K562 (cell line): ENCODE measurements around the gene FAM20C. TPM values are rescaled to one million over a fixed set of nuclear protein-coding genes. Genes with fewer than 3 reads are reported as not detected.
A peak's percentile ranks its signal among the peaks of the same experiment; 100 is the strongest.
"Not testable (repeated sequence)": the region's sequence is repeated elsewhere in the genome, so short reads cannot be mapped to it uniquely, and the experiment has no call there.

ENCODE experiments used
- ATAC-seq: fragments of 200-7000 bp; cut with Tn5 transposase; 3 replicates; pipeline ENCODE4 v1.9.1; 2020; ENCODE audit warnings: moderate library complexity
- BruUV-seq: library from RNA; stranded (reverse); fragments of 400-500 nt; replicated peaks from 2 replicates; lab custom pipeline; 2021; lab: Mats Ljungman, UMichigan
- CTCF ChIA-PET: fragments of 300-600 bp; formaldehyde crosslinking; extraction: SDS; loops from one replicate; lab custom pipeline; 2021; ENCODE audit warnings: low intra/inter-chr PET ratio; lab: Yijun Ruan, JAX
- POLR2A ChIA-PET: fragments of 300-600, 350-650 bp; sonication (Branson Sonifier 250); formaldehyde crosslinking; extraction: SDS; loops from one replicate; lab custom pipeline; 2021; ENCODE audit warnings: antibody characterized with exemption, inconsistent platforms; lab: Yijun Ruan, JAX
- DNase-seq, 4 experiments: peaks; one replicate each; pipeline versions ENCODE4 v3.0.0 to v3.0.0-alpha.2; 2011 to 2018; ENCODE audit warnings: low spot score in 3 of 4, mixed read lengths in 3 of 4; ENCODE audit errors: extremely low read depth in 1 of 4
- FAIRE-seq: peaks from 2 replicates; lab custom pipeline; 2011; peaks lifted over from hg19 to GRCh38; lab: Jason Lieb, UNC
- H2AFZ ChIP-seq: 2 replicates; pipeline ENCODE4 v1.6.0; 2011; ENCODE audit warnings: low read depth, low read length, control low read depth, inconsistent platforms
- H3K27ac ChIP-seq: fragments of 200-600 bp; 3 replicates; pipeline ENCODE4 v1.8.0; 2011; ENCODE audit warnings: low read depth, mild to moderate bottlenecking, control low read depth, inconsistent platforms, low read length, moderate library complexity, mixed read lengths; ENCODE audit errors: extremely low read depth
- H3K27me3 ChIP-seq, 2 experiments: fragments of 300-600 bp in 1 of 2; 2 replicates in 1 of 2; 3 replicates in 1 of 2; pipeline versions ENCODE4 v1.6.0 to v1.8.0; 2011; ENCODE audit warnings: inconsistent platforms in 2 of 2, low read length in 2 of 2, mild to moderate bottlenecking in 1 of 2, mixed read lengths in 1 of 2, moderate library complexity in 1 of 2; ENCODE audit not compliant: control insufficient read depth in 2 of 2, insufficient read depth in 2 of 2
- H3K36me3 ChIP-seq: fragments of 300-600 bp; 3 replicates; pipeline ENCODE4 v1.8.0; 2011; ENCODE audit warnings: mild to moderate bottlenecking, low read length, inconsistent platforms; ENCODE audit not compliant: control insufficient read depth, insufficient read depth
- H3K4me1 ChIP-seq, 2 experiments: fragments of 200-600 bp in 1 of 2; replicated peaks in 1 of 2; 2 replicates in 1 of 2; 3 replicates in 1 of 2; pipeline versions ENCODE4 v1.5.1 to v1.8.0; 2011; ENCODE audit warnings: inconsistent platforms in 2 of 2, low read length in 2 of 2, mild to moderate bottlenecking in 1 of 2, mixed read lengths in 1 of 2, moderate library complexity in 1 of 2; ENCODE audit not compliant: control insufficient read depth in 2 of 2, insufficient read depth in 2 of 2
- H3K4me2 ChIP-seq: 2 replicates; pipeline ENCODE4 v1.6.1; 2011; ENCODE audit warnings: low read length, control low read depth, inconsistent platforms, mixed read lengths; ENCODE audit not compliant: insufficient read depth
- H3K4me3 ChIP-seq: fragments of 200-600 bp; sonication (generic), shearing (Covaris generic); 2 replicates; pipeline ENCODE4 v1.5.1; 2016; ENCODE audit warnings: control low read depth, inconsistent platforms
- H3K79me2 ChIP-seq: fragments of 200-600 bp; 3 replicates; pipeline ENCODE4 v1.8.0; 2011; ENCODE audit warnings: low read length, inconsistent platforms; ENCODE audit not compliant: control insufficient read depth, insufficient read depth
- H3K9ac ChIP-seq, 2 experiments: 2 replicates each; pipeline versions ENCODE4 v1.6.0 to v1.6.1; 2011; ENCODE audit warnings: low read depth in 2 of 2, low read length in 2 of 2, control low read depth in 1 of 2, inconsistent platforms in 1 of 2, mild to moderate bottlenecking in 1 of 2, mixed read lengths in 1 of 2; ENCODE audit not compliant: insufficient read depth in 1 of 2
- H3K9me1 ChIP-seq: one replicate; pipeline ENCODE4 v1.6.0; 2011; ENCODE audit warnings: inconsistent platforms, mild to moderate bottlenecking, low read length, moderate library complexity; ENCODE audit not compliant: control insufficient read depth, insufficient read depth
- H3K9me3 ChIP-seq: replicated peaks from 2 replicates; pipeline ENCODE4 v1.5.1; 2011; ENCODE audit warnings: low read depth, low read length, inconsistent platforms; ENCODE audit not compliant: control insufficient read depth, insufficient read depth
- H4K20me1 ChIP-seq: replicated peaks from 2 replicates; pipeline ENCODE4 v1.6.1; 2011; ENCODE audit warnings: low read length, inconsistent platforms, mixed read lengths; ENCODE audit not compliant: control insufficient read depth, insufficient read depth
- CTCF ChIP-seq, 3 experiments: IDR thresholded peaks in 2 of 3; conservative IDR thresholded peaks in 1 of 3; 2 replicates each; pipeline ENCODE4 v1.5.1; 2011 to 2012; ENCODE audit warnings: low read length in 3 of 3, mild to moderate bottlenecking in 3 of 3, control low read depth in 2 of 3, improper control_type of control experiment in 1 of 3, inconsistent platforms in 1 of 3, low read depth in 1 of 3, mixed read lengths in 1 of 3, moderate library complexity in 1 of 3; ENCODE audit not compliant: insufficient read depth in 2 of 3
- ELF1 ChIP-seq: fragments of 200-800 bp; sonication (Bioruptor generic); IDR thresholded peaks from 2 replicates; pipeline ENCODE4 v1.6.1; 2016; ENCODE audit warnings: missing genetic modification characterization, missing compliant biosample characterization
- OTX1 ChIP-seq: fragments of 450-650 bp; formaldehyde crosslinking; IDR thresholded peaks from 2 replicates; pipeline ENCODE4 v1.4.0; 2022; ENCODE audit warnings: mild to moderate bottlenecking
- SMARCA5 ChIP-seq: fragments of 450-650 bp; IDR thresholded peaks from 2 replicates; pipeline ENCODE4 v1.6.1; 2016
- WGBS: fragments of 100-300 bp; shearing (Covaris generic); methylation state at CpG from one replicate; pipeline ENCODE4 v1.1.6; 2016; ENCODE audit warnings: low coverage, mixed read lengths; ENCODE audit not compliant: insufficient coverage; ENCODE audit errors: missing lambda C conversion rate; 5-methylcytosine and 5-hydroxymethylcytosine counted together
- in situ Hi-C: fragments of 300-500 bp; cut with MboI; formaldehyde crosslinking; loops from 4 replicates; pipeline ENCODE4 v1.15.0; 2018; ENCODE audit warnings: inconsistent platforms, mixed read lengths
- intact Hi-C: fragments of 100-400 bp; cut with micrococcal nuclease; formaldehyde crosslinking; loops from 2 replicates; pipeline ENCODE4 v1.14.2; 2022
- polyA plus RNA-seq, 8 experiments: library from polyadenylated mRNA; depleted of rRNA in 4 of 8; stranded (reverse) in 5 of 8; unstranded in 3 of 8; fragments of >200 nt; fragmentation: Nextera tagmentation in 2 of 8; fragmentation: Illumina TruSeq in 1 of 8; extraction: Ambion mirVana in 2 of 8; extraction: Trizol in 1 of 8; gene quantifications; 2 replicates each; pipeline versions ENCODE4 v1.2.1 to v1.2.3, GENCODE V29; 2011 to 2014; ENCODE audit warnings: inconsistent platforms in 1 of 8, missing spikeins in 1 of 8
- total RNA-seq, 7 experiments: library from RNA; depleted of rRNA in 6 of 7; stranded (reverse); fragments of >200 nt in 6 of 7; fragmentation: Illumina TruSeq in 2 of 7; extraction: Trizol in 2 of 7; gene quantifications; 2 replicates each; pipeline versions ENCODE4 v1.2.1 to v1.2.3, GENCODE V29; 2011 to 2021; ENCODE audit warnings: low replicate concordance in 1 of 7
- TF ChIP-seq, protein P1 (sequence below): sonication (generic); formaldehyde crosslinking; IDR thresholded peaks from 2 replicates; pipeline ENCODE4 v1.9.0; 2022; ENCODE audit warnings: mild to moderate bottlenecking, missing genetic modification reagents
- TF ChIP-seq, protein P2 (sequence below): fragments of 450-650 bp; IDR thresholded peaks from 2 replicates; pipeline ENCODE4 v1.6.1; 2016

The FAM20C gene
- total and polyA plus RNA-seq, 9 of the 15 experiments (the other 6 are each of a cell fraction or from before 2014, with no cell fraction given), result 0.09 TPM; not detected in 8

DNA sequence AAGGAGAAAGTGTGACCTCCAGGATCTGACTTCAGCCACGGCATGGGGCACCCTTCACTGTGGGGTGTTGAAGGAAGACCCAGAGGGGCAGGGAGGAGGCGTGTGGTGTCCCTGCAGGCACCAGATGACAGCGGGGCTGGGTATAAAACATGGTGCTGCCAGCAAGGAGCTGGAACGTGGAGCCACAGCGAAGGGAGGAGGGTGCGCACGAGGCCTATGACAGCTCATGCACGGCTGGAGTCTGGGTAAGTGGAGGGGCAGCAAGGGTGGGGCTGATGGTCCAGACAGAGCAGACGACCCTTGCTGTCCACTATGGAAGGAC is 69.8 kb downstream of the FAM20C start:
- Histone ChIP-seq H3K9me3 (peaks cover 12% of the 10 kb centered on the region), H3K27ac (no peak overlapping the region), H2AFZ (no peak overlapping the region), H3K4me2 (no peak overlapping the region), H3K36me3 (no peaks in the 10 kb centered on the region), H3K4me1 (peaks cover 0 to 25% of the 10 kb centered on the region in 2 experiments; a peak in 2 of 5 replicates), H3K79me2 (no peaks in the 10 kb centered on the region), H3K27me3 (peaks cover 0 to 40% of the 10 kb centered on the region in 2 experiments; a peak in 2 of 5 replicates), H4K20me1 (no peaks in the 10 kb centered on the region), H3K4me3 (no peak overlapping the region), H3K9ac (no peak overlapping the region), H3K9me1 (no peaks in the 10 kb centered on the region)
- FAIRE-seq, result no peak
- 35% methylated on average over 5 of the region's 9 CpGs for WGBS
- CTCF ChIA-PET, result interaction anchor here (0.6 to 1.0 kb wide), 2 partner anchors 9 to 21 kb away, joined by 3 read pairs; no protein-coding TSS in a partner anchor
- BruUV-seq, result no TSS peak
- intact Hi-C loops, result no loop called here
- ATAC-seq, result no peak
- DNase-seq, result no peak
- TF ChIP-seq OTX1 (CRISPR knock-in tag), result no peak
- TF ChIP-seq, protein P1, sequence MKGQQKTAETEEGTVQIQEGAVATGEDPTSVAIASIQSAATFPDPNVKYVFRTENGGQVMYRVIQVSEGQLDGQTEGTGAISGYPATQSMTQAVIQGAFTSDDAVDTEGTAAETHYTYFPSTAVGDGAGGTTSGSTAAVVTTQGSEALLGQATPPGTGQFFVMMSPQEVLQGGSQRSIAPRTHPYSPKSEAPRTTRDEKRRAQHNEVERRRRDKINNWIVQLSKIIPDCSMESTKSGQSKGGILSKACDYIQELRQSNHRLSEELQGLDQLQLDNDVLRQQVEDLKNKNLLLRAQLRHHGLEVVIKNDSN (CRISPR knock-in tag), result 0 out of 2 replicates have a peak, but pooled peaks have one; percentile 10
- POLR2A ChIA-PET, result no interaction called here
- in situ Hi-C loops, result no loop called here

DNA sequence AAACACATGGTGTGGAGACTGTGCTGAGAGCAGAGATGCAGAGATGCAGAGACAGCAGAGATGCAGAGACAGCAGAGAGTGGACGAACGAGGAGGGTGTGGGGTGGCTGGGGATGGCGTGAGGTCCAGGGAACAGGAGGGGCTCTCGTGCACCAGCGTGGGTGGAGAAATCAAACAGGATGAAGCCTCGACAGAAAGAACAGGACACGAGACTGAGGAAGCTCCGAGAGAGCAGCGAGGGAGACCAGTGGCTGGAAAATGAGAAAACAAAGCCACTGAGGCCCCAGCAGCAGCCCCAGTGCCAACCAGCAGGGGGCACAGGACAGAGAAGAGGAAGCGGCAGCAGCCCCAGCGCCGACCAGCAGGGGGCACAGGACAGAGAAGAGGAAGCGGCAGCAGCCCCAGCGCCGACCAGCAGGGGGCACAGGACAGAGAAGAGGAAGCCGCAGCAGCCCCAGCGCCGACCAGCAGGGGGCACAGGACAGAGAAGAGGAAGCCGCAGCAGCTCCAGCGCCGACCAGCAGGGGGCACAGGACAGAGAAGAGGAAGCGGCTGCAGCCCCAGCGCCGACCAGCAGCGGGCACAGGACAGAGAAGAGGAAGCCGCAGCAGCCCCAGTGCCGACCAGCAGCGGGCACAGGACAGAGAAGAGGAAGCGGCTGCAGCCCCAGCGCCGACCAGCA is 70.4 kb downstream of the FAM20C start:
- intact Hi-C loops, FAIRE-seq, BruUV-seq, H3K79me2 ChIP-seq, H2AFZ ChIP-seq, H3K4me3 ChIP-seq, H3K36me3 ChIP-seq, ATAC-seq, H3K9ac ChIP-seq, H3K4me2 ChIP-seq, H3K27ac ChIP-seq, in situ Hi-C loops, POLR2A ChIA-PET, H4K20me1 ChIP-seq, H3K9me1 ChIP-seq: not testable (repeated sequence)
- H3K9me3 ChIP-seq, result peaks cover 12% of the 10 kb centered on the region
- CTCF ChIA-PET, result interaction anchor here (0.6 to 1.0 kb wide), 2 partner anchors 9 to 20 kb away, joined by 3 read pairs; no protein-coding TSS in a partner anchor
- 40% methylated on average over 7 of the region's 31 CpGs for WGBS
- peaks cover 0 to 29% of the 10 kb centered on the region in 2 experiments; a peak in 2 of 5 replicates for H3K4me1 ChIP-seq
- peak in 2 of 4 experiments; percentile 46 for DNase-seq
- H3K27me3 ChIP-seq, result peaks cover under 1 to 40% of the 10 kb centered on the region in 2 experiments; a peak in 2 of 5 replicates
- TF ChIP-seq, protein P1 (CRISPR knock-in tag), result 0 out of 2 replicates have a peak, but pooled peaks have one; percentile 0
- peak; percentile 9; the same call in 1 of the 2 replicates for TF ChIP-seq ELF1 (tag)
- peak; percentile 23 to 55 (median 40); a peak in 5 of 6 replicates for TF ChIP-seq CTCF (IDR thresholded peaks at IDR 0.05 in 2 of 3, conservative IDR thresholded peaks at IDR 0.05 in 1 of 3; ENCODE audit: insufficient read depth in 2 of 3, low read depth in 1 of 3, low read length in 3 of 3)
- TF ChIP-seq SMARCA5, result peak; percentile 90
- TF ChIP-seq, protein P2, sequence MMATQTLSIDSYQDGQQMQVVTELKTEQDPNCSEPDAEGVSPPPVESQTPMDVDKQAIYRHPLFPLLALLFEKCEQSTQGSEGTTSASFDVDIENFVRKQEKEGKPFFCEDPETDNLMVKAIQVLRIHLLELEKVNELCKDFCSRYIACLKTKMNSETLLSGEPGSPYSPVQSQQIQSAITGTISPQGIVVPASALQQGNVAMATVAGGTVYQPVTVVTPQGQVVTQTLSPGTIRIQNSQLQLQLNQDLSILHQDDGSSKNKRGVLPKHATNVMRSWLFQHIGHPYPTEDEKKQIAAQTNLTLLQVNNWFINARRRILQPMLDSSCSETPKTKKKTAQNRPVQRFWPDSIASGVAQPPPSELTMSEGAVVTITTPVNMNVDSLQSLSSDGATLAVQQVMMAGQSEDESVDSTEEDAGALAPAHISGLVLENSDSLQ, result peak; percentile 20; the same call in 1 of the 2 replicates
